Stimulated activated CD8-positive, alpha-beta memory T cell treated with anti-CD3 and anti-CD28 coated beads, Interleukin-7, amount 100 ng/mL, for 24 hours (primary cell): Measurements from ENCODE around the gene POLN.
"Not testable (repeated sequence)": the region's sequence is repeated elsewhere in the genome, so short reads cannot be mapped to it uniquely, and the experiment has no call there.

Experiments
- DNase-seq: peaks from one replicate; pipeline ENCODE4 v3.0.0-alpha.2; 2020; ENCODE audit warnings: low read depth

Gene POLN

DNA sequence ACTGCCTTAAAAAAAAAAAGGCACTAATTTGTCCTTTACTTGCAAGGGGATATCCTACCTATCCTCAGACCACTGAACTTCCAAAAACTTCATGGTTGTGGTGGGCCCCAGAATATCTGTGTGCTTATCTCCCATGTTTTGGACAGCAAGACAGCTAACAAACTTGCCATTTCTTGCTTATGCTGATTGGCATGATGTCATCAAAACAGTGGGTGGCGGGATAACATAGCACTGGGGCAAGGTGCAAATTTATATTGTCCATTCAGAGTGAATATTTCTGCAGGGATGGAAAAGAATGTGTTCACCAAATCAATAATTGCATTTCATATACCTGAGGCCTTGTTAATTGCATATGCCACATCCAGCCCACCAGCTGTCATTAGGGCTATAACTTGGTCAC, 23.5 kb downstream of the POLN start:
- no peak for DNase-seq

DNA sequence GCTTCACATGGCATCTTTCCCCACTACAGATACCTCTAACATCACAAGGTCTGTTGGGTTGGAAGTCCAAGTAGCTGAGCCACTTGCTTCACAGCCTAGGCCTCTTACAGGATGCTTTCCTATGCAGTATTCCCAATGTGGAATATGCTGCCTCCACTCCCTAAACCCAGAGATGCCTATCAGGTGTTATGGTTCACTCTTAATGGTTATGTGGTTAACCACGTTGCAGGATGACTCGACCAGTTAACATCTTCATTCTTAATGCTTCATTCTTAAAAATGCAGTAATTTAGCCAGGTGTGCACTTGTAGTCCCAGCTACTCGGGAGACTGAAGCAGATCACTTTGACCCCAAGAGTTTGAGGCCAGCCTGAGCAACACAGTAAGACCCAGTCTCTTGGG, 24.2 kb downstream of the POLN start:
- DNase-seq, result no peak

DNA sequence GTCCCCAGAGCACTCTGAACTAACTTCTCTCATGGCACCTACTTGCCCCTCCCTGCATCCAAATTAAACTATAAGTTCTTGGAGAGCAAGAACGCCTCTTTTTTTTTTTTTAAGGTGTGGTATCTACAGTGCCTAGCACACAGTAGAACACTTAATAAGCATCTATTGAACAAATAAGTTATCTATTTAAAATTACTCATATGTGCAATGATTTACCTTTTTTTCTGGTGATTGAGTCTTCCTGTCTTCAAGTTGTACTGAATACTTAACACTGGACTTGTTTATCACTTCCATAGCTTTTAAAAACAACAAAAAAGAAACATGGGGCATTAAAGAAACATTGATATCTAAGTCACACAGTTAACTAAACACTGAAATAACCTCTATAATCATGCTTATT, 29.1 kb downstream of the POLN start:
- DNase-seq, result no peak

DNA sequence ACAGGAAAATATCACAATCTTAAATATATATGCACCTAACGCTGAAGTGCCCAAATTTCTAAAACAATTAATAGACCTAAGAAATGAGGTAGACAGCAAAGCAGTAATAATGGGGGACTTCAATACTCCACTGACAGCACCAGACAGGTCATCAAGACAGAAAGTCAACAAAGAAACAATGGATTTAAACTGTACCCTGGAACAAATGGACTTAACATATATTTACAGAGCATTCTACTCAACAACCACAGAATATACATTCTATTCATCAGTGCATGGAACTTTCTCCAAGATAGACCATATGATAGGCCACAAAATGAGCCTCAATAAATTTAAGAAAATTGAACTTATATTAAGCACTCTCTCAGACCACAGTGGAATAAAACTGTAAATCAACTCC, 39.1 kb downstream of the POLN start:
- not testable (repeated sequence) for DNase-seq

DNA sequence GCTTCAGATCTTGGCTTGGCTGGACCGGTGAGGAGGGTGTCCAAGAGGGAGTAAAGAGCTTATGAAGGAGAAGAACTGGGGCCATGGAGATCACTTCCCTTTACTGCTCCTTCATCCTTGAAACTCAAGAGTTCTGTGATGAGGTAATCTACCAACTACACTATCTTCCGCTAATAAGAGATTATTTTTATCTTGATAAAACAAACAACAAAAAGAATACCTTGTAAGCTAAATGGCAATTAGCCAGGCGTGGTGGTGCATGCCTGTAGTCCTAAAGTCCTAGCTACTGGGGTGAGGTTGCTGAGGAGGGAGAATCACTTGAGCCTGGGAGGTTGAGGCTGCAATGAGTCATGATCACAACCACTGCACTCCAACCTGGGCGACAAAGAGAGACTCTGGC, 47.4 kb downstream of the POLN start:
- DNase-seq, result no peak

DNA sequence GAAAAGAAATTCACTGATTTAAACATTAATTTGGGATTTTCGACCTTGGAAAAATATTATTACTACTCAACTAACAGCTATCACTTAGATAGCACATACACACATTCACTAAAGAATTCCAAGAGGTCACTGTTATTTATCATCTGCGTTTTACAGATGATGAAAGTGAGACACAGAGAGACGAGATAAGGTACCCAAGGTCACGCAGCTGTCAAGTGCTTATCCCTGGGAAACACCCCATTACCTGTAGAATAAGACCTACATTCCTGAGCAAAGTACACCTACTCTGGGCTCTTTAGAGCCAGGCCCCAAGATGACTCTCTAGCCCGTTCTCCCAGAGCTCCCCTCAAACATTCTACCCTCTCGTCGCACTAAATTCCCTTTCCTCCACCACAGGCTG, 48.6 kb downstream of the POLN start:
- DNase-seq, result no peak

DNA sequence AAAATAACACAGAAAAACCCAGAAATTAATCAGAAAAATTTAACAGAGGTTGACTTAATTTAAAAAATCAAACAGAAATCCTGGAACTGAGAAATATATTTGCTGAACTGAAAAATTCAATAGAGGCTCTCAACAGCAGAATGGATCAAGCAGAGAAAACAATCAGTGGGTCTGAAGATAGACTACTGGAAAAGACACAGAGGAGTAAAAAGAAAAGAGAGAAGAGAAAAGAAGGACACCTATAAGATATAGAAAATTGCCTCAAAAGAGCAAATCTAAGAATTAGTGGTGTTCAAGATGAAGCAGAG, 55.1 kb downstream of the POLN start:
- DNase-seq, result no peak

DNA sequence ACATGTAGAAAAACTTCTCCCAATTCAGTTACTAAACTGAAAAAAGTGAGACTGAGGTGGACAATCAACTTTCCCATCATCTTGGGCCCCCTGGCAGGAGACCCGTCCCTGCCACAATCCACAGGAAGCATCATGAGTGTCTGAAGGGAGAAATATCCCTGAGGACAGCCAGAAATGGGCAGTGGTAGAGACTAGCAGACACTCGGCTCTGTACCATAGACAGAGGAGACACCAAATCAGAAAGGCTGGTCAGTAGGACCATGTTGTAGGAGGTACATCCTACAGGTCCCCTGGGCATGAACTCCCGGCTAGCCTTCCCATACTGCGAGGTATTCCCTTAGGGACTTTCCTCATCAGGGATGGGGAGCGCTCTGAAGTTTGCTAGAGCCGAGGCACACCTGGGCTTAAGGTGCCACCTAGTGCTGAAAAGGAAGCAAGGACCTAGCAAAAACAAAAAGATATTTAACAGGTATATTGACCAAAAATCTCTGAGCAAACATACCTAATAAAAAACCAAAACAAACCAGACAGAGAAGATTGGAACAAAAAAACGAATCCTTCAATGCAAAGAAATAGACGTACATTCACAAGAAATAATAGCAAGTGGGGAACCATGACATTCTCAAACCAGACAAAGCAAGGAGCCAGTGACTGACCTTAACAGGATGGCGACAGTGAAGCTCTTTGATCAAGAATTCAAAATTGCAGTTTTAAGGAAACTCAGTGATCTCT, 55.6 kb downstream of the POLN start:
- no peak for DNase-seq

DNA sequence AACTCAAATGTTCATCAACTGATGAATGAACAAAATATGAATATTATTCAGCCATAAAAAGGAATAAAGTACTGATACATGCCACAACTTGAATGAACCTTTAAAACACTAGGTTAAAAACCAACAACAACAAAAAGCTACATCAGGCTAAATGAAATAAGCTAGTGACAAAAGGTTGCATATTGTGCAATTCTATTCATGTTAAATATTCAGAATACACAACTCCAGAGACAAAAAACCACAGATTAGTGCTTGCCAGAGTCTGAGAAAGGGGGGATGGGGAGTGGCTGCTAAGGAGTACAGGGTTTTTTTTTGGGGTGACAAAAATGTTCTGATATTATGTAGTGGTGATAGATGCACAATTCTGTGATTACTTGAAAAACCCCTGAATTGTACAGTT, 58.5 kb downstream of the POLN start:
- DNase-seq, result no peak

DNA sequence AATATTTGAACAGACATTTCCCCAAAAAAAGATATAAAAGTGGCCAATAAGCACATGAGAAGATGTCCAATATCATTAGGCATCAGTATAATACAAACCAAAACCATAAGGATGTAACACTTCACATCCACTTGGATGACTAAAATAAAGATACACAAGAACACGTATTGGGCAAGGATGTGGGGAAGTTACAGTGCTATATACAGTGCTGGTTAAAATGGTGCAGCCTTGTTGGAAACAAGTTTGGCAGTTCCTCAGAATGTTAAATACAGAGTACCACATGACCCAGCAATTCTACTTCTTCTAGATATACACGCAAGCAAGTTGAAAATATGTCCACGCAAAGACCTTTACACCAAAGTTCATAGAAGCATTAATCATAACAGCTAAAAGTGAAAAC, 58.9 kb downstream of the POLN start:
- no peak for DNase-seq

DNA sequence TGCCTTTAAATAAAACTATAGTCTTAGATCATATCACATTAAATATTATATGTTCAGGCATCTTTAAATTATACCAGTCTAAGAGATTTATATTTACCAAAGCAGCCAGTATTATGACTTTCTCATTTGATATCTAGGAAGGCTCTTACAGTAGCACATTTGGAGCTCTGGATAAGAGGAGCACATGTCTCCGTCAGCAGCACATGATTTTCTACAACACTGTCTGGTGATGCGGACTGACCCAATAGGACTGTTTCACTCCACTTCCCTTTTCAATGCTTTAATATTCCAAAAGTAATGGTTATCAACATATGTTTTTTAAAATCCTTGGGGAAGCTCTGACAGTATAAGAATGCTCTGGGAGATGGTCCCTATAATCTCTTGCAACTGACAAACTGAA, 61.5 kb downstream of the POLN start:
- no peak for DNase-seq

DNA sequence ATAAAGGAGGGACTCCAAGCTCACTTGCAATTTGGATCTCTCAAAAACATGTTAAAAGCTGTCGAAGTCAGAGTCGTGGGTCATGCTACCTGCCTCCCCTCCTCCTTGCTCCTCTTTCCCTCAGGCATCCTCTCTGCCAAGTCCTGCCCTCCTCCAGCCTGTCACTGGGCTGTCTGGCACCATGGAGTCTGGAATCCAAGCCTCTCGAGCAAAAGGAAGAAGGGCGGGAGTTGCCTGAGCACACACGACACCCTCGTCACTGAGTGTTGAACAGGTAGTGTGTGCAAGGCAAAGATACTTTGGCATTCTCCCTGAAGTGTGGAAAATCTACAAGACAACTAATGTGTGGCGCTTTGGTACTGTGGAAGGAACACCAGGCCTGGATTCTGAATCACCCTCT, 62.2 kb downstream of the POLN start:
- no peak for DNase-seq

DNA sequence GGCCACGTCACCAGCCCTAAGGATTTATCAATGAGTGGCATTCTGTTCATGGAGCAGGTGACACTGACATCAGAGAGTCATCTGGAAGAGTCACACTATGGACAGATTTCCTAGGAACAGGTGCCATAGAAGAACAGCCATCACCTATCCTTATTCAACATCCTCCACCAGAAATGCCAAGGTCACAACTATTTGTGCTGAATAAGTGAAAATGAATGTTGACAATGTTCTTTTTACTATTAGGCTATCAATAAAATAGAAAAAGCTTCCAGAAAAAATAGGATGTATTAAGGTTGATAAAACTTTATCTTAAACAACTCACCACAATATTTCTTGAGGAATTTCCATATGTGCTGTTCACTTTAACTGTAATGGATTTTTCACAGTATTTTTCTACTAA, 62.9 kb downstream of the POLN start:
- no peak for DNase-seq

DNA sequence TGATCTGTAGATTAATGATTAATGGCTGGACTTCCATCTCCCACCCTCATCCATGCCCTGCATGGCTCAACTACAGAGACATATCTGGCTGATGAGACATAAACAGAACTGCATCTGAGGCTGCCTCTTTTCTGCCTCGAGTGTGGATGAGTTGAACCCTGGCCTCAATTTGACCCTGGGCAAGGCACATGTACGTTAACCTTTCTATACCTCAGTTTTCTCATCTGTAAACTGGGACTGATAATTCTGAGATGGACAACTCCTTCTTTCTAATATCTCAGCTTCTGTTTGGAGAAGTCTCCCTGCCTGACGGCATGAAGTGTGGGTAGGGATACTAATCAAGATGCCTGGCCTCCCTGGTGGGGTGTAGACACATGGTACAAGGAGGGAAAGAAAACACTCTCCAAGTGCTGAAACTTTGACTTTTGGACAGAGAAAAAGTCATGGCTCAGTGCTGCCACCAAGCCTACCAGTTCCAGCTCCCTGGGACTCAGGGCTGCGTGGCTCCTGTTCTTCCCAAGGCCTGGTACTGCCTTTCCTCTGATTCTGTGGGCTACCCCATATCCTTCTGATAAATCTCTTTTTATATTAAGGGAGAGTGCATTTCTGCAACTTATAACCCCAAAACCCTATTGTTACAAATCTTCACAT, 64.4 kb downstream of the POLN start:
- DNase-seq, result no peak

DNA sequence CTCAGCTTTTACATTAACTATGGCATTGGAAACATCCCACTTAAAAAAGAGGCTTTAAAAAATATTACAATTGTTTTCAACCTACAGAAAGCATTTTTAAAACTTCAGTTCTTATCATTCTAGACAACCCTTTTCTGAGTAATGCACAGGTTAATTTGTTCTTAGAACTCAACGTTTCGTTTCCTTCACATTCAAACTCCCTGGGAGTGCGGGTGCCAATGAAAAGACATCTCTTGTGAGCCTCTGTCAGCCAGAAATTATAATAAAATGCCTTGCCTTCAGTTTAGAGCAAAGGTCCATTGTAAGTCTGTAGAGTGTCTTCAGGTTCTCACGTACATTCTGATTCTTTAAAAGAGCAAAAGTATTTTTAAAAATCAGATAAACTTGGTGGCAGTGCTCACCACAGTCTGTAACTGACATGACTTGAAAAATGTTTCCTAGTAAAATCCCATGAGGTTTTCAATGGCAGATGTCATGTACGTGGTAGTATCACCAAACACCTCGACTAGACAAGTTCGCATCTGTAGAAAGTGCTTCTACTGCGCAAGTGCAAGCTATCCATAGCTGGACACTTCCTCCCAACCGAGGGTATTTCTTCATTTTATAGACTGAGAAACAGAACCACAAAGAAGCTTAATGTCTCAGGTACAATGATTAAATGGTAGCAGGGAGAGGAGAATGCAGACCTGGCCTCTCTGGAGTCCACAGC, 65.8 kb downstream of the POLN start:
- DNase-seq, result no peak

DNA sequence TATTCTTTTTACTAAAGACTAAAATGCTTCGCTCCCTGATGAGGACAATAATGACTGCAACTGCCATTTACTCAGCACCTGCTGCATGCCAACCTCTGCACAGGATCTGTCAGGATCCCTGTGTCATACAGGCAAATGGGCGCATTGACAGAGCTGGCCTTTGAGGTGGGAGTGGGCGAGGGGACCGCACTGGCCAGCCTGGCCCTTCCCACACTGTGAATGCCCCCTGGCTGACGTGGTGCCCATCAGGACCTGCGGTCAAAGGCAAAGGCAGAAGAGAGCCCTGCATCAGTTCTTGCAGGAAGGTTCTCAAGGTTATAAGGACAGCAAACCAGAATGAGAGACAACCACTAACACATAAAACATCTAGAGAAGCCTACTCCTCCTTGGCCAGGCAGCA, 67.9 kb downstream of the POLN start:
- DNase-seq, result no peak

DNA sequence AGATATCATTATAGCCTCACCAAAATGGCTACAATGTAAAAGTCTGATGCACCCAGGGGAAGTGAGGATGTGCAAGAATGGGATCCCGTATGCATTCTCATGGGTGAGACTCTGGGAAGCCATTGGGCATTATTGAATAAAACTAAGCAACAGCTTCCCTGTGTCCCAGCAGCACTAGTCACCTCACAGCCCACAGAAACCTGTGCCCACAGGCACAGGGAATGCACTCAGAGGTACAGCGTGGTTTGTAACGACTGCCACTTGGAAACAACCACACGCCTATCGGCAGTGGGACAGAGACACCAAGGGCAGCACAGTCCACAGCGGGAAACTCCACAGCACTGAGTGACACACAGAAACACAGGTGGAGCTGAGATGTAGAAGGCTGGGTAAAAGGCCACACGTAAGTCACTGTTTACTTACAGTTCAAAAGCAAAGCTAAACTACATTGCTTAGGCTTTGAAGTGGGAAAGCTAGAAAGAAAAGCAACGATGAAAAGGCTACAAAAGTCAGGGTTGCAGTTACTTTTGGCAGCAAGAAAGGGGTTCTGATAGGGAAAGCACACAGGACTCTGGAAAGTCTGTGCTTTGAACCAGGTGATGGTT, 69.2 kb downstream of the POLN start:
- no peak for DNase-seq

DNA sequence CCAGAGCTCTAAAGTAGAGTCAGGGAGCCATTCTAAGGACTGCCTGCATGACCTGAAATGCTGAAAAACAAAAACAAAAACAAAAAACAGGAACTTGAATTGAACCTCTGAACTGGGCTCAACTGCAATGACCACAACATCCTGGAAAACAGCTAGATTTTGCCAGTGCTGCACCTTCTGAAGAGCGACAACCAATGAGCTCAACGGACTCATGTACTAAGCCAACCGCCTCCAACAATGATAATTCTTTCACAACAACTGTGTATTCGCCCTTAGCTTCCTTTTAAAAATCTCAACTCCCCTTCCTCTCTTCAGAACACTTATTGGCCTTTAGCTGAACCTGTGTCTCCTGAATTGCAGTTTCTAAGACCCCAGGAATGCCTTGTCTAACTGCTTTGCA, 69.8 kb downstream of the POLN start:
- DNase-seq, result no peak

DNA sequence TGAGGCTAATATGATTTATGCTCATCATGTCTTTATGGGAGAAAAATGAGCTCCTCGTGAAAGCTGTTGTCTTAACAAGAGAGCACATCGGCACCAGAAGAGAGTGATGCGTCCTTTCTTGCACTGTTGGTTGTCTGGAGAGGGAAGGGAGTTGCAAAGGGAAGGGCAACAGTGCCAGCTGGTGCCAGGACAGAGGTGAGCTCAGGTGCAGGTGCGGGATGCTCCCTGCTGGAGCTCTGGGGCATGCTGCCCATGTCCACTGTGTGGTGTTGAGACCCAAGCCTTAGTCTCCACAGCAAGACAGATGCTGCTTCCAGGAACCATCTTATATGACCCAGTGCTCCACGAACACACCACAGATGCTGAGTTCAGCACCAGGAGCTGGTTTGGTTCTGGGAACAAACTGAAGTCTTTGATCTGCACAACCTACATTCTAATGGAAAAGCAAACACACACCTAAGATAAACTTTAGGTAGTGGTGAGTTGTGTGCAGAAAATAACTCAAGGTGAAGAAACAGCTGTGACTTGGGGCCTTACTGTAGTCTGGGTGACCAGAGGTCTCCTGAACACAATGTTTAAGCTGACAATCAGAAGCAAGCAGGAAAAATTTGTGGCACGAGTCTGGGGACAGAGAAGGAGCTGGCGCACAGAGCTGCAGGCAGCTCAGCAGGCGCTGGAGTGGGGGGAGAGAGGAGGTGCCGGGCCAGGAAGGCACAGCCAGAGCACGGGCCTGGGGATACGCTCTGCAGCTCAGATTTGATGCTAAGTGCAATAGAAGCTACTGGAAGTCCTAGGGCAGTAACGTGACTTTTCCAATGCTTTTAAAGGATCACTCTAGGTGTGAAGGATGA, 73.2 kb downstream of the POLN start:
- DNase-seq, result no peak

DNA sequence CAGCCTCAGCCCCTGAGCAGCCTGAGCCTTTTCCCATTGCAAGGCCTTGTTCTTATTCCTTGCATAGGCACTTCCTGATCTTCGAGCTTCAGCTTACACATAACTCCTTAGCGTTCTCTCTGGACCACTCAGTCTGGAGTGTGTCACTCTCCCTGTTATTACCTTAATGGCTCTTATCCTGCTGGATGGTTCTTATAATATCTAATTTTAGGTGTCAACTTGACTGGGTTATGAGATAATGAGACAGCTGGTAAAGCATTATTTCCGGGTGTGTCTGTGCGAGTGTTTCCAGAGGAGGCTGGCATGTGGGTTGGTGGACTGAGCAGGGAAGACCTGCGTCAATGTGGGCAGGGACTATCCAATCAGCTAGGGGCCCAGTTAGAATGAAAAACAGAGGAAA, 75.7 kb downstream of the POLN start:
- no peak for DNase-seq

DNA sequence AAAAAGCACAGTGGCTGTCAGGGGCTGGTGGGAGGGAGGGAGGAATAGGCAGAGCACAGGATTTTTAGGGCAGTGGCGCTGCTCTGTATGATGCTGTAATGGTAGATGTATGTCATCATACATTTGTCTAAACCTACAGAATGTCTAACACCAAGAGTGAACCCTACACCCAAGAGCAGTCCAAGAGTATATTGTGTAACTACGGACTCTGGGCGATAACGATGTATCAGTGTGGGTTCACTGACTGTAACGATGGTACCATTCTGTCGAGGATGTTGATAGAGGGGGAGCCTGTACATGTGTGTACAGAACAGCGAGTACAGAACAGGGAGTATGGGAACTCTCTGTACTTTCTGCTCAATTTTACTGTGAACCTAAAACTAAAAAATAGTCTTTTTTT, 76.5 kb downstream of the POLN start:
- no peak for DNase-seq

DNA sequence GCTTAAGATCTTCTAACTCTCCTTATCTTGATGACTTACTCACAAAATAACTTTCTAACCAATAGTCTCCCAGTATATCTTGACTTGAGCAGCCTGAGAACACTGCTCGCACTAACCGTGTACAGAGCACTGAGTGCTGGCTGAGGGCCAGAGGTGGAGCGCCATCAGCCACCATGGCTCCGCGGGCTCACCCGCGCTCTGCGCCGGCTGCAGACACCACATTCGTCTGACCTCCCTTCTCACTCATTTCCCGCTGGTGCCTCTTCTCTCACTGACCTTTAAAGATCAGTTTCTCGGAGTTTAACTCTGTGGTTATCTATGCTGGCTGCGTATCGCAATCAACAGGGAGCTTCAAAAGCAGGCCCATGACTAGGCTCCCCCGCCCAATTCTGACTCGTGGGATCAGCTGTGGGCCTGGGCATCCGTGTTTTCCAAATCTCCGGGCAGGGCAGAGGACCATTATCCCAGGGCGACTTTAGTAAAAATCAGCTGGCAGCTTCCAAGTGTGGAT, 78.6 kb downstream of the POLN start:
- no peak for DNase-seq
